MCF 10A (cell line): ENCODE results near the gene COL4A1. TPM values are rescaled to one million over a fixed set of nuclear protein-coding genes. Genes with fewer than 3 reads are reported as not detected.

Experiments
- BruUV-seq: library from RNA; stranded (reverse); fragments of 400-500 nt; replicated peaks from 2 replicates; lab custom pipeline; 2021; lab: Mats Ljungman, UMichigan
- CTCF ChIA-PET: fragments of 300-600 bp; sonication (Branson Sonifier 250); formaldehyde crosslinking; extraction: SDS; loops from one replicate; lab custom pipeline; 2021; ENCODE audit warnings: antibody characterized with exemption, inconsistent platforms; lab: Yijun Ruan, JAX
- POLR2A ChIA-PET: fragments of 300-600, 350-650 bp; sonication (Branson Sonifier 250); formaldehyde crosslinking; extraction: SDS; loops from one replicate; lab custom pipeline; 2020; ENCODE audit warnings: antibody characterized with exemption, inconsistent platforms; lab: Yijun Ruan, JAX
- DNase-seq: peaks from one replicate; pipeline ENCODE4 v3.0.0-alpha.2; 2018; ENCODE audit not compliant: unreplicated experiment
- H3K27ac Mint-ChIP-seq: one replicate; pipeline ENCODE4 v1.8.0; 2022; ENCODE audit warnings: mild to moderate bottlenecking, low read depth, mixed read lengths; ENCODE audit not compliant: unreplicated experiment
- H3K27me3 Mint-ChIP-seq: one replicate; pipeline ENCODE4 v1.8.0; 2022; ENCODE audit warnings: mixed read lengths; ENCODE audit not compliant: insufficient read depth, unreplicated experiment
- H3K36me3 Mint-ChIP-seq: one replicate; pipeline ENCODE4 v1.8.0; 2022; ENCODE audit warnings: mild to moderate bottlenecking, moderate library complexity, mixed read lengths; ENCODE audit not compliant: insufficient read depth, unreplicated experiment
- H3K4me1 Mint-ChIP-seq: one replicate; pipeline ENCODE4 v1.8.0; 2022; ENCODE audit warnings: mixed read lengths; ENCODE audit not compliant: insufficient read depth, unreplicated experiment
- H3K4me3 Mint-ChIP-seq: one replicate; pipeline ENCODE4 v1.8.0; 2022; ENCODE audit warnings: mild to moderate bottlenecking, moderate library complexity, mixed read lengths; ENCODE audit not compliant: unreplicated experiment
- H3K9me3 Mint-ChIP-seq: one replicate; pipeline ENCODE4 v1.8.0; 2022; ENCODE audit warnings: mixed read lengths; ENCODE audit not compliant: unreplicated experiment
- intact Hi-C: fragments of 100-400 bp; cut with micrococcal nuclease; formaldehyde crosslinking; loops from 2 replicates; pipeline ENCODE4 v1.14.1; 2022
- total RNA-seq: library from RNA; stranded (reverse); gene quantifications from 2 replicates; pipeline ENCODE4 v1.2.3, GENCODE V29; 2022
- TF ChIP-seq, protein P1 (sequence below): fragments of 200-600 bp; IDR thresholded peaks from one replicate; pipeline ENCODE4 v1.8.0; 2022; ENCODE audit warnings: antibody characterized with exemption, mild to moderate bottlenecking; ENCODE audit not compliant: unreplicated experiment

Gene COL4A1
- total RNA-seq, 1 experiment from 2014 or later: 42.1 TPM

DNA sequence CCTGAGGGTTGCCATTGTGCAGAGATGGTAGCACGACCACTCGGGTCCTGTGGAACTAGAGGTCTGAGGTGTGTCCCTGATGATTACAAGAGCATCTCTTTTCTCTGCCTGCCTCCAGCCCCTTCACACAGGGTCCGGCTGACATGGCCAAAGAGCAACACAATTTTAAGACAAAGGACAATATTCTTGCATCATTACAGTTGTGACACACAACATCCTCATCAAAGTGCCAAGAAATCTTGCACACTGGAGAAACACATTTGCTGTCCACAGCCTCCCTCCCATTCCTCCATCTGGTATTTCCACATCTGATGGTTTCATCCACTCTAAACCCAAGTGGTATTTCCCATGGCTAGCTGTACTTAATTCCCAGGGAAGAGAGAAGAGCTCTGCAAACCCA is 12.8 kb downstream of the COL4A1 start:
- ChIA-PET POLR2A (interaction anchor here (1.2 kb wide), 1 partner anchor 13 kb away, joined by 3 read pairs; the partner anchor contains the start of genes COL4A1 and COL4A2), CTCF (no interaction called here)
- intact Hi-C loops: no loop called here
- no peaks in the 10 kb centered on the region for H3K27me3 Mint-ChIP-seq
- TF ChIP-seq, protein P1, sequence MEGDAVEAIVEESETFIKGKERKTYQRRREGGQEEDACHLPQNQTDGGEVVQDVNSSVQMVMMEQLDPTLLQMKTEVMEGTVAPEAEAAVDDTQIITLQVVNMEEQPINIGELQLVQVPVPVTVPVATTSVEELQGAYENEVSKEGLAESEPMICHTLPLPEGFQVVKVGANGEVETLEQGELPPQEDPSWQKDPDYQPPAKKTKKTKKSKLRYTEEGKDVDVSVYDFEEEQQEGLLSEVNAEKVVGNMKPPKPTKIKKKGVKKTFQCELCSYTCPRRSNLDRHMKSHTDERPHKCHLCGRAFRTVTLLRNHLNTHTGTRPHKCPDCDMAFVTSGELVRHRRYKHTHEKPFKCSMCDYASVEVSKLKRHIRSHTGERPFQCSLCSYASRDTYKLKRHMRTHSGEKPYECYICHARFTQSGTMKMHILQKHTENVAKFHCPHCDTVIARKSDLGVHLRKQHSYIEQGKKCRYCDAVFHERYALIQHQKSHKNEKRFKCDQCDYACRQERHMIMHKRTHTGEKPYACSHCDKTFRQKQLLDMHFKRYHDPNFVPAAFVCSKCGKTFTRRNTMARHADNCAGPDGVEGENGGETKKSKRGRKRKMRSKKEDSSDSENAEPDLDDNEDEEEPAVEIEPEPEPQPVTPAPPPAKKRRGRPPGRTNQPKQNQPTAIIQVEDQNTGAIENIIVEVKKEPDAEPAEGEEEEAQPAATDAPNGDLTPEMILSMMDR: no peak
- H3K4me3 Mint-ChIP-seq: no peak overlapping the region
- H3K4me1 Mint-ChIP-seq: no peaks in the 10 kb centered on the region
- H3K9me3 Mint-ChIP-seq: no peaks in the 10 kb centered on the region
- peaks cover 11% of the 10 kb centered on the region for H3K36me3 Mint-ChIP-seq
- DNase-seq: peak; percentile 62
- no peak overlapping the region for H3K27ac Mint-ChIP-seq
- no TSS peak for BruUV-seq

DNA sequence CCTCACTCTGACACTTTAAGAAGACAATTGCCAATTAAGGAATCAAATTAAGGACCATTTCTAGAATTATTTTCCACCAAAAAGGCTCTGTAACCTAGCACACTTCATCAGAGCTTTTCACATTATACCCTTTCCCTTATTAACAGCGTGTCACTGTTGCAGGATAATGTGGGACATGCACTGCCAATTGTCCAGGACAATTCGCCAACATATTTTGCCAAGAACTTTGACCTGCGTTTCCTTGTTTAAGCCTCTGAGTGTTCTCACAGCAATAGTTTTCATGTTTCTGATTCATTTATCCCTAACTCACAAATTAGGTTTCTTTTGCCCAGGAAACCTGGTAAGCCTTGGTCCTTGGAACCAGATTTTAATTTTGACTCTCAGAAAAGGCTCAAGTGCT is 13.3 kb downstream of the COL4A1 start:
- no peak for DNase-seq
- Mint-ChIP-seq H3K27me3 (no peaks in the 10 kb centered on the region), H3K27ac (no peak overlapping the region), H3K9me3 (no peaks in the 10 kb centered on the region), H3K36me3 (peaks cover 11% of the 10 kb centered on the region), H3K4me1 (no peaks in the 10 kb centered on the region), H3K4me3 (no peak overlapping the region)
- intact Hi-C loops: no loop called here
- POLR2A ChIA-PET: interaction anchor here (1.2 kb wide), 1 partner anchor 13 kb away, joined by 3 read pairs; the partner anchor contains the start of genes COL4A1 and COL4A2
- TF ChIP-seq, protein P1: no peak
- CTCF ChIA-PET: interaction anchor here (0.5 kb wide), 1 partner anchor 44 kb away, joined by 3 read pairs; no protein-coding TSS in a partner anchor
- BruUV-seq: no TSS peak

DNA sequence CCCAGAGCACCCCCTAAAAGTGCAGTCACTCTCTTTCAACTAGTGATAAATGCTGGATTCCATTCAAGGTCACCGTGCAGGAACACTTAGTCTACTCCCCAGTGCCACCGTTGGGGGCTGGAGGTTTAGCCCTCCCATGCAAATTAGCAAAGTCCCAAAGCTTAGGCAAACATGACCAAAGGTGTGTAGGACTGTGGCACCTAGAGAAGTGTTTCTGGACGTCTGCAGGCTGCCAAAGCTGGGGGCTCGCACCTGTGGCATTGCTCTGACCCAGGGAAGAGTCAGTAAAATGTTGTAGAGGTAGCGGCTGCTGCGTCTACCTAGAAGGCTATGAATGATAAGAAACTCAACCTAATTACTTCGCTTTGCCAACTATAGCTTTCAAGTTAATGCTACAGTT is 13.9 kb downstream of the COL4A1 start:
- Mint-ChIP-seq H3K36me3 (peaks cover 11% of the 10 kb centered on the region), H3K9me3 (no peaks in the 10 kb centered on the region), H3K4me1 (no peaks in the 10 kb centered on the region), H3K27me3 (no peaks in the 10 kb centered on the region), H3K4me3 (no peak overlapping the region), H3K27ac (no peak overlapping the region)
- no TSS peak for BruUV-seq
- no peak for DNase-seq
- TF ChIP-seq, protein P1: no peak
- intact Hi-C loops: no loop called here
- POLR2A ChIA-PET: no interaction called here
- CTCF ChIA-PET: interaction anchor here (0.5 to 0.6 kb wide), 2 partner anchors 45 to 164 kb away, joined by 3 read pairs; no protein-coding TSS in a partner anchor

DNA sequence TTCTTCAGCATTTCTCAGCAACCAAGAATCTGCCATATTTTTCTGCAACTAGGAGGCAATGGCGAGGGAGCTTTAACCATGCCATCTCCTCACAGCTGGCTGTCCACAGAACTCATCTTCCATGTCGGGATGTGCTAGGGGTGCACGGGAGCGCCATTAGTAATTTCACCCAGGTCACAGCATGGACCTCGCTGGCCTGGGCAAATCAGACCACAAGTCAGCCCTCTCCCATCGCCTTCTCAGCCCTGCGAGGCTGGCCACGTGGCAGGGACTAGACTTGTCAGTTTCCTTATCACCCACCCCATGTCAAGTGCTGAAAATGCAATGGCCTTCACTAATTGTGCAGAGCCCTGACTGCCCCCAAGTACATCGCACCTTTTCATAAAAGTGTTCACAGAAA is 15.7 kb downstream of the COL4A1 start:
- TF ChIP-seq, protein P1: no peak
- BruUV-seq: no TSS peak
- ChIA-PET CTCF (no interaction called here), POLR2A (no interaction called here)
- intact Hi-C loops: no loop called here
- H3K4me1 Mint-ChIP-seq: no peaks in the 10 kb centered on the region
- no peak for DNase-seq
- H3K36me3 Mint-ChIP-seq: peaks cover 11% of the 10 kb centered on the region
- no peak overlapping the region for H3K4me3 Mint-ChIP-seq
- H3K9me3 Mint-ChIP-seq: no peaks in the 10 kb centered on the region
- no peaks in the 10 kb centered on the region for H3K27me3 Mint-ChIP-seq
- no peak overlapping the region for H3K27ac Mint-ChIP-seq
